GM23338 (cell line): Measurements from ENCODE around the gene SMG6.

Source experiments
- EZH2phosphoT487 ChIP-seq: fragments of 200-600 bp; sonication (generic); IDR thresholded peaks from one replicate; pipeline ENCODE4 v1.8.1; 2018; ENCODE audit warnings: antibody characterized with exemption; ENCODE audit not compliant: unreplicated experiment
- TF ChIP-seq, protein P1 (sequence below), 2 experiments: fragments of 200-600 bp in 1 of 2; sonication (generic) in 1 of 2; conservative IDR thresholded peaks; 2 replicates each; pipeline versions ENCODE4 v1.5.1 to v1.6.1; 2016 to 2017; ENCODE audit warnings: antibody characterized with exemption in 2 of 2, low read depth in 2 of 2, mild to moderate bottlenecking in 2 of 2, moderate library complexity in 1 of 2

DNA sequence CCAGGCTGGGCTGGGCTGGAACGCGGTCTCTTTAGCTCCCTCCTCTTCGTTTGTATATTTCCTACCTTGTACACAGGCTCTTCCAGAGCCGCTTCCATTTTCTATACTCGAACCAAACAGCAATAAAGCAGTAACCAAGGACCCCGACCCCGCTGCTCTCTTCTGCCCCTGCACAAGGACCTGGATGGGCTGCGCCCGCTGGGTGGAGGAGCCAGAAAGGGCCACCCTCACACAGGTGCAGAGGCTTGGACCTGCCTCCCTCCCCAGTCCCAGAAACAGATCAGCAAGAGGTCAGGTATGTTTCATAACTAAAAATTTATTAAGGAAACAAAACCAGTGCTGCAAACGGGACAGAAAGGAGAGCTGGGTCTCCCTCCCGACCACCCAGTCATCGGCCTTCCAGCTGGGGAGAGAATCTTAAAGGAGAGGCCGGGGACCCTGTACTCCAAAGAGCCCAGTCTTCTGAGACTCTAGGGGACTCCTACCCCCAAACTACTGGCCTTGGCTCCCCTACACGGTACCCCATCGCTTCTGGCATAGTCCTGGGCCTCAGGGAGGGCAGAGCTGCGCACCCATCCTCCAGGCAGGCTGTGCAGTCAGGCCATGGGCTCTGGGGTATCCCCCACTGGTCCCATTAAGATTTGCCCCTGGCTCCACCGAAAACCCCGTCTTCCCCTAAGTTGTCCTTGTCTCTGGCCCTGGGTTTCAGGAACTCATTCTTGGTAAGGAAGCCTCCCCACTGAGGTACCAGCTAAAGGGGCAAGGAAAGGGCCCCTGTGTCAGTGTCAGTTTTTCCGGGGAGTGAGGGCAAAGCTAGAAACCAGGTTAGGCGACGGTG is 243.8 kb downstream of the SMG6 start:
- no peak for TF ChIP-seq EZH2phosphoT487
- TF ChIP-seq, protein P1, sequence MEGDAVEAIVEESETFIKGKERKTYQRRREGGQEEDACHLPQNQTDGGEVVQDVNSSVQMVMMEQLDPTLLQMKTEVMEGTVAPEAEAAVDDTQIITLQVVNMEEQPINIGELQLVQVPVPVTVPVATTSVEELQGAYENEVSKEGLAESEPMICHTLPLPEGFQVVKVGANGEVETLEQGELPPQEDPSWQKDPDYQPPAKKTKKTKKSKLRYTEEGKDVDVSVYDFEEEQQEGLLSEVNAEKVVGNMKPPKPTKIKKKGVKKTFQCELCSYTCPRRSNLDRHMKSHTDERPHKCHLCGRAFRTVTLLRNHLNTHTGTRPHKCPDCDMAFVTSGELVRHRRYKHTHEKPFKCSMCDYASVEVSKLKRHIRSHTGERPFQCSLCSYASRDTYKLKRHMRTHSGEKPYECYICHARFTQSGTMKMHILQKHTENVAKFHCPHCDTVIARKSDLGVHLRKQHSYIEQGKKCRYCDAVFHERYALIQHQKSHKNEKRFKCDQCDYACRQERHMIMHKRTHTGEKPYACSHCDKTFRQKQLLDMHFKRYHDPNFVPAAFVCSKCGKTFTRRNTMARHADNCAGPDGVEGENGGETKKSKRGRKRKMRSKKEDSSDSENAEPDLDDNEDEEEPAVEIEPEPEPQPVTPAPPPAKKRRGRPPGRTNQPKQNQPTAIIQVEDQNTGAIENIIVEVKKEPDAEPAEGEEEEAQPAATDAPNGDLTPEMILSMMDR (conservative IDR thresholded peaks at IDR 0.05; ENCODE audit: low read depth in 2 of 2) = no peak
